Activated CD4-positive, alpha-beta T cell treated with anti-CD3 and anti-CD28 coated beads, Interleukin-2, amount 50 U/mL, for 16 hours (primary cell): ENCODE results near the gene GABRG3.

ENCODE experiments used
- DNase-seq: peaks from one replicate; pipeline ENCODE4 v3.0.0-alpha.2; 2020

GABRG3 gene

GRCh38 chr15:27535445-27536129, 564.6 kb downstream of the GABRG3 start:
- no peak for DNase-seq

GRCh38 chr15:27538325-27538724, 567.3 kb downstream of the GABRG3 start:
- DNase-seq: no peak

- DNase-seq: no peak
These were observed 570.6 kb downstream of the GABRG3 start for GRCh38 chr15:27541581-27541980.

- no peak for DNase-seq
These were observed 574.7 kb downstream of the GABRG3 start for GRCh38 chr15:27545494-27546255.

- no peak for DNase-seq
These were observed 578.8 kb downstream of the GABRG3 start for GRCh38 chr15:27549746-27550145.

GRCh38 chr15:27550635-27551034, 579.7 kb downstream of the GABRG3 start:
- no peak for DNase-seq

GRCh38 chr15:27561816-27562215, 590.8 kb downstream of the GABRG3 start:
- DNase-seq: no peak

- DNase-seq: no peak
These were observed 592.9 kb downstream of the GABRG3 start for GRCh38 chr15:27563765-27564370.

GRCh38 chr15:27564656-27565055, 593.7 kb downstream of the GABRG3 start:
- no peak for DNase-seq

- DNase-seq: no peak
These were observed 599.8 kb downstream of the GABRG3 start for GRCh38 chr15:27570746-27571145.

- no peak for DNase-seq
These were observed 603.0 kb downstream of the GABRG3 start for GRCh38 chr15:27573805-27574485.

- DNase-seq: no peak
These were observed 603.6 kb downstream of the GABRG3 start for GRCh38 chr15:27574541-27575054.

- DNase-seq: no peak
These were observed 604.5 kb downstream of the GABRG3 start for GRCh38 chr15:27575521-27575920.

GRCh38 chr15:27576576-27576975, 605.6 kb downstream of the GABRG3 start:
- DNase-seq: no peak

GRCh38 chr15:27579738-27580137, 608.8 kb downstream of the GABRG3 start:
- no peak for DNase-seq

- no peak for DNase-seq
These were observed 611.9 kb downstream of the GABRG3 start for GRCh38 chr15:27582726-27583410.

GRCh38 chr15:27583651-27584050, 612.7 kb downstream of the GABRG3 start:
- no peak for DNase-seq

- no peak for DNase-seq
These were observed 614.2 kb downstream of the GABRG3 start for GRCh38 chr15:27585041-27585640.

- DNase-seq: no peak
These were observed 616.8 kb downstream of the GABRG3 start for GRCh38 chr15:27587810-27588209.

- DNase-seq: no peak
These were observed 618.3 kb downstream of the GABRG3 start for GRCh38 chr15:27589260-27589659.

- no peak for DNase-seq
These were observed 618.8 kb downstream of the GABRG3 start for GRCh38 chr15:27589782-27590181.
